Vagina (tissue), 2 donors: ENCODE results near the gene XRCC5.

ENCODE experiments used
- POLR2A ChIP-seq, 2 donors: fragments of 450-650 bp; IDR thresholded peaks; one replicate each; pipeline ENCODE4 v1.6.1; 2017; ENCODE audit warnings: antibody characterized with exemption in 2 of 2, mild to moderate bottlenecking in 2 of 2, moderate library complexity in 2 of 2
- POLR2AphosphoS5 ChIP-seq, 2 donors: sonication (generic); formaldehyde crosslinking; IDR thresholded peaks; one replicate each; pipeline ENCODE4 v1.9.0; 2017; ENCODE audit warnings: antibody characterized with exemption in 2 of 2, mild to moderate bottlenecking in 2 of 2, low read depth in 1 of 2; ENCODE audit not compliant: insufficient read depth in 1 of 2
- TF ChIP-seq, protein P1 (sequence below), 3 experiments: fragments of 450-650 bp in 2 of 3; fragments of 200-600 bp in 1 of 3; sonication (generic) in 1 of 3; IDR thresholded peaks; one replicate each; pipeline ENCODE4 v1.5.1; 2017 to 2019; ENCODE audit warnings: antibody characterized with exemption in 3 of 3, mild to moderate bottlenecking in 2 of 3, moderate library complexity in 2 of 3

DNA sequence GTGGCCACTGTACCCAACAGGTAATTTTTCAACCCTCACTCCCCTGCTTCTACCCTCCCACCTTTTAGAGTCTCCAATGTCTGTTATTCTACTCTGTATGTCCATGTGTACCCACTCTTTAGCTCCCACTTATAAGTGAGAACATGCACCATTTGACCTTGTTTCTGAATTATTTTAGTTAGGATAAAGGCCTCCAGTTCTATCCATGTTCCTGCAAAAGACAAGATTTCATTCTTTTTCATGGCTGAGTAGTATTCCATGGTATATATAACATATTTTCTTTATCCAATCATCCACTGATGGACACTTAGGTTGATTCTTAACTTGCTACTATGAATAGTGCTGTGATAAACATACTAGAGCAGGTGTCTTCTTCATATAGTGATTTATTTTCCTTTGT lies 36.7 kb upstream of the XRCC5 start:
- TF ChIP-seq, protein P1, sequence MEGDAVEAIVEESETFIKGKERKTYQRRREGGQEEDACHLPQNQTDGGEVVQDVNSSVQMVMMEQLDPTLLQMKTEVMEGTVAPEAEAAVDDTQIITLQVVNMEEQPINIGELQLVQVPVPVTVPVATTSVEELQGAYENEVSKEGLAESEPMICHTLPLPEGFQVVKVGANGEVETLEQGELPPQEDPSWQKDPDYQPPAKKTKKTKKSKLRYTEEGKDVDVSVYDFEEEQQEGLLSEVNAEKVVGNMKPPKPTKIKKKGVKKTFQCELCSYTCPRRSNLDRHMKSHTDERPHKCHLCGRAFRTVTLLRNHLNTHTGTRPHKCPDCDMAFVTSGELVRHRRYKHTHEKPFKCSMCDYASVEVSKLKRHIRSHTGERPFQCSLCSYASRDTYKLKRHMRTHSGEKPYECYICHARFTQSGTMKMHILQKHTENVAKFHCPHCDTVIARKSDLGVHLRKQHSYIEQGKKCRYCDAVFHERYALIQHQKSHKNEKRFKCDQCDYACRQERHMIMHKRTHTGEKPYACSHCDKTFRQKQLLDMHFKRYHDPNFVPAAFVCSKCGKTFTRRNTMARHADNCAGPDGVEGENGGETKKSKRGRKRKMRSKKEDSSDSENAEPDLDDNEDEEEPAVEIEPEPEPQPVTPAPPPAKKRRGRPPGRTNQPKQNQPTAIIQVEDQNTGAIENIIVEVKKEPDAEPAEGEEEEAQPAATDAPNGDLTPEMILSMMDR (IDR thresholded peaks at IDR 0.05): no peak
- TF ChIP-seq POLR2AphosphoS5 (IDR thresholded peaks at IDR 0.05; ENCODE audit: insufficient read depth in 1 of 2, low read depth in 1 of 2): no peak
- no peak for TF ChIP-seq POLR2A (IDR thresholded peaks at IDR 0.05)
